IgD-negative memory B cell (primary cell): ENCODE data around the gene GJA4. TPM values are rescaled to one million over a fixed set of nuclear protein-coding genes. Genes with fewer than 3 reads are reported as not detected.
"Not testable (repeated sequence)": the region's sequence is repeated elsewhere in the genome, so short reads cannot be mapped to it uniquely, and the experiment has no call there.

Source experiments
- H3K27ac Mint-ChIP-seq, 3 donors: one replicate each; pipeline ENCODE4 v1.8.0; 2020 to 2022; ENCODE audit warnings: mild to moderate bottlenecking in 3 of 3, mixed read lengths in 3 of 3, moderate library complexity in 1 of 3
- H3K27me3 Mint-ChIP-seq: one replicate; pipeline ENCODE4 v1.8.0; 2021; ENCODE audit warnings: mixed read lengths
- H3K36me3 Mint-ChIP-seq: one replicate; pipeline ENCODE4 v1.8.0; 2020; ENCODE audit warnings: mild to moderate bottlenecking, mixed read lengths
- H3K4me1 Mint-ChIP-seq, 3 donors: one replicate each; pipeline ENCODE4 v1.8.0; 2020 to 2022; ENCODE audit warnings: mixed read lengths in 3 of 3, mild to moderate bottlenecking in 1 of 3
- H3K4me3 Mint-ChIP-seq, 4 donors: one replicate each; pipeline ENCODE4 v1.8.0; 2020 to 2022; ENCODE audit warnings: mild to moderate bottlenecking in 4 of 4, mixed read lengths in 4 of 4, moderate library complexity in 3 of 4
- H3K9me3 Mint-ChIP-seq, 3 donors: one replicate each; pipeline ENCODE4 v1.8.0; 2020 to 2021; ENCODE audit warnings: mixed read lengths in 3 of 3, mild to moderate bottlenecking in 1 of 3
- polyA plus RNA-seq: library from polyadenylated mRNA; unstranded; fragments of 300-500 nt; fragmentation: Illumina TruSeq; gene quantifications from one replicate; pipeline ENCODE4 v1.2.3, GENCODE V29; 2021

GJA4 gene
- polyA plus RNA-seq, 1 donor from 2014 or later, result not detected

DNA sequence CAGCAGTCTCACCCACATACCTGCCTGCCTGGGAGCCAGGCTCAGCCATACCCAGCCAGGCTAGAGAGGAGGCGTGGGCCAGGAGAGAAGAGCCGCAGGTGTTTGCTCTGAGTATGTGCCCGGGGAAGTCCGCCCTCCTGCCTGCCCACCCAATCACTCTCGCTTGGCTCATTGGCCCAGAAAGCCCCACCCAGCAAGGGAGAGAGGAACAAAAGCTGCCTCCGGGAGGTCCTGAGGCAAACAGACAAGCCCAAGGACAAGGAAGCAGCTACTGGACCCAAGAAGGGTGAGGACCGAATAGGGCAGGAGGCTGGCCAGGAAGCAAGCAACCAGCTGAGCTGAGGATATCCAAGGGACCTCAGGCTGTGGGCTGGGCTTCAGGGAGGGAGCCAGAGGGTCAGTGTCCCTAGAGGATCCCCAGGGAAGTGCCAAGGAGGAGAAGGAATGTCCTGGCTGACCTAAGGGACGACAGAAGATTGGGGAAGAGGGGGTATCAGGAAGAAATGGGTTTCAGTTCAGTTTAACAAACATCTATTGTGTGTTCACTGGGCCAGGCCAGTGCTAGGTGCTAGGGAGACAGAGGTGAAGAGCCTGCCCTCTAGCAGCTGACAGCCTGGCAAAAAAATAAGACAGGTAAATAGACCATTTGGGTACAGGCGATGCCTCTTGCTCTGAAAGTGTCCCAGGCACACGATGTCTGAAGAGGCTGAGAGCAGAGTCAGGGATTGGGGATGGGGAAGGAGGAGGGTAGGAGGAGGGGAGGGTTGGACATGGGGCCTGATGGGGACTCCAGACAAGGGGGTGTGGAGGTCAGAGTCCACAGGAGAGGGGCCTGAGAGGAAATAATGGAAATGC is 33.1 kb upstream of the GJA4 start, which contains the start of gene GJB4:
Gene GJB4 (plus strand): TSS at position 238 of the 855 bp plus-strand sequence. CDS start 1,515 bp downstream, outside the sequence.
- H3K27me3 Mint-ChIP-seq, result peaks cover 2% of the 10 kb centered on the region
- H3K36me3 Mint-ChIP-seq, result no peaks in the 10 kb centered on the region
- no peaks in the 10 kb centered on the region for H3K9me3 Mint-ChIP-seq
- peaks cover 0 to 1% (median 0%) of the 10 kb centered on the region in 3 donors for H3K4me1 Mint-ChIP-seq
- no peak within 1 kb of the TSS for H3K4me3 Mint-ChIP-seq
- H3K27ac Mint-ChIP-seq, result no peak within 1 kb of the TSS

DNA sequence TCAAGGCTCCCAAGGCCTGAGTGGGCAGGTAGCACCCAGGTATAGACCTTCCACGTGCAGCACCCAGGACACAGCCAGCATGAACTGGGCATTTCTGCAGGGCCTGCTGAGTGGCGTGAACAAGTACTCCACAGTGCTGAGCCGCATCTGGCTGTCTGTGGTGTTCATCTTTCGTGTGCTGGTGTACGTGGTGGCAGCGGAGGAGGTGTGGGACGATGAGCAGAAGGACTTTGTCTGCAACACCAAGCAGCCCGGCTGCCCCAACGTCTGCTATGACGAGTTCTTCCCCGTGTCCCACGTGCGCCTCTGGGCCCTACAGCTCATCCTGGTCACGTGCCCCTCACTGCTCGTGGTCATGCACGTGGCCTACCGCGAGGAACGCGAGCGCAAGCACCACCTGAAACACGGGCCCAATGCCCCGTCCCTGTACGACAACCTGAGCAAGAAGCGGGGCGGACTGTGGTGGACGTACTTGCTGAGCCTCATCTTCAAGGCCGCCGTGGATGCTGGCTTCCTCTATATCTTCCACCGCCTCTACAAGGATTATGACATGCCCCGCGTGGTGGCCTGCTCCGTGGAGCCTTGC is 31.5 kb upstream of the GJA4 start:
- Mint-ChIP-seq H3K4me1 (peaks cover 0 to 1% (median 0%) of the 10 kb centered on the region in 3 donors), H3K9me3 (no peaks in the 10 kb centered on the region), H3K4me3 (no peak overlapping the region), H3K36me3 (no peaks in the 10 kb centered on the region), H3K27me3 (peaks cover 2% of the 10 kb centered on the region), H3K27ac (no peak overlapping the region)

DNA sequence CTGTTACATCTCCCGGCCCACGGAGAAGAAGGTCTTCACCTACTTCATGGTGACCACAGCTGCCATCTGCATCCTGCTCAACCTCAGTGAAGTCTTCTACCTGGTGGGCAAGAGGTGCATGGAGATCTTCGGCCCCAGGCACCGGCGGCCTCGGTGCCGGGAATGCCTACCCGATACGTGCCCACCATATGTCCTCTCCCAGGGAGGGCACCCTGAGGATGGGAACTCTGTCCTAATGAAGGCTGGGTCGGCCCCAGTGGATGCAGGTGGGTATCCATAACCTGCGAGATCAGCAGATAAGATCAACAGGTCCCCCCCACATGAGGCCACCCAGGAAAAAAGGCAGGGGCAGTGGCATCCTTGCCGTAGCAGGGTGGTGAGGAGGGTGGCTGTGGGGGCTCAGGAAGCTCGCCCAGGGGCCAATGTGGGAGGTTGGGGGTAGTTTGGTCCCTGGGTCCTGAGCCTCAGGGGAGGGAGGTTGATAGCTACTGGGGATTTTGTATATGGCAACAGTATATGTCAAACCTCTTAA is 31.0 kb upstream of the GJA4 start:
- Mint-ChIP-seq H3K27ac (no peak overlapping the region), H3K27me3 (peaks cover 2% of the 10 kb centered on the region), H3K36me3 (no peaks in the 10 kb centered on the region), H3K4me3 (no peak overlapping the region), H3K4me1 (peaks cover 0 to 1% (median 0%) of the 10 kb centered on the region in 3 donors), H3K9me3 (no peaks in the 10 kb centered on the region)

DNA sequence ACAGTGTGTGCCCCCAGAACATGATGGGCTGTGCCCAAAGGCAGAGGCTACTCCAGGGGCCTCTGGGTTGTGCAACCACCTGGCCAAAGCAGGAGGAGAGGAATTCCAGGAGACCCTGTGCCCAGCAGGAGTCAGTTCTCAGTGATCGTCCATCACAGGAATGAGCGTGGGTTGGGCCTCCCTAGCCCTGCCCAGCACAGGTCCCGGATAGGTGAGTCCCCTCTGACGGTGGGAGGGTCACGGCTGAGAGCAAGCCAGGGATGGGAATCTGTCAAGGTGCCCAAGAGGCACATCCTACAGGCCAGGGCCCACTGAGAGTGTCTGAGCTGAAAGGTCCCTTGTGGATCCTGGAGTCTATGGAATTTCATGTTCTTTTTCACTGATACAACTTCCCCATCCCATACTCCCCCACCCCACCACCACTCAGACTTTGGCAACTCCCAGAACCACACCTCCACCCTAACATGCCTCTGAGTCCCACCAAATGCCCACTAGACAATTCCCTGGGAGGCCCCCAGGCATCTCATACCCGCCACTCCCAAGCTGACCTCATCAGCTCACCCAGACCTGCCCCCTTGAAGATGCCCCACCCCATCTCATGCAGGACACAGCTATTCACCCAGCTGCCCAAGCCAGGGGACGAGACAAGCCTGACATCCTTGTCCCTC is 30.2 kb upstream of the GJA4 start:
- Mint-ChIP-seq H3K36me3 (no peaks in the 10 kb centered on the region), H3K4me1 (peaks cover 0 to 1% (median 0%) of the 10 kb centered on the region in 3 donors), H3K27ac (no peak overlapping the region), H3K27me3 (peaks cover 2% of the 10 kb centered on the region), H3K4me3 (no peak overlapping the region), H3K9me3 (no peaks in the 10 kb centered on the region)

DNA sequence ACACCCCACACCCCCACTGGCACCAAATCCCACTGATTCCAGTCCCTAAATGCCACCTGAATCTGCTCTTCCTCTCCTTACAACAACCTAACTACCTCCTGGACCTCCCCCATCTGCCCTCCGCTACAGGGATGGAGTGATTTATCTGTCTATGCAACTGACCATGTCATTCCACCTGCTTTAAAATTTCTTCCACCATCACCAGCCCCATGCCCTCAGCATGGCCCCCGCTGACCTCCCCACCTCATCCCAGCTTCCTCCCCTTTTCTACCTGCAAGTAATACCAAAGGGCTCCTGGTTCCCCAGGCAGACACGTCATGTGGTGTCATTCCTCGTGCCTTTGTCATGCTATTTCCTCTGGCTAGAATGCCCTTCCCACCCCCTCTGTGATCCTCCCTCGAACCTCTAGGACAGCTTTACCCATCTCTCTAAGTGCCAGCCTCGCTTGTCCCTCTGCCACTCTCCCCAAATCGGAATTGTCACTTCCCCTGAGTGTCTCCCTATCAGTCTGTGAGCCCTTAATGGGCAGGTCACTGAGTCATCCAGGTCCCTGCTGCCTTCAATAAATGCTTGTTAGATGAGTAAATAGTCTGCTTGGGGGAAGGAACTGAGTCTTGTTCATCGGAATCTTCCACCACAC is 29.5 kb upstream of the GJA4 start:
- H3K36me3 Mint-ChIP-seq, result no peaks in the 10 kb centered on the region
- H3K27me3 Mint-ChIP-seq, result peaks cover 2% of the 10 kb centered on the region
- no peaks in the 10 kb centered on the region for H3K4me1 Mint-ChIP-seq
- no peak overlapping the region for H3K4me3 Mint-ChIP-seq
- no peak overlapping the region for H3K27ac Mint-ChIP-seq
- no peaks in the 10 kb centered on the region for H3K9me3 Mint-ChIP-seq

DNA sequence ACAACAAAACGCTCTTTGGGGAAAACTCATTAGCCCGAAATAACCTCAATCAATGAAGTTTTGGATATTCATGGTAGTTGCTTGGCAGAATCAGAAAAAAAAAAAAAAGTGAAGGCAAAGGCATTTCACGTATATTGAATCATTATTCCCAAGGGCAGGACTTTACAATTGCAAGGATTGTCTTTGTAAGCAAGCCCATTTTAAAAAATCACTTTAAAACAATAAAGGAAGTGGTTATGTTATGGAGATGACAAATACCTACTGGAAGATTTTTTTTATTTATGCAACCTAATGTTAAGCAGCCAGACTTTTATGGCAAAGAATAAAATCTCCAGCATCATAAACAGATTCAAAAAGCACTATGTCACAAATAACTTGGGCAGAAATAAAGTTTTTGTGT is 23.9 kb upstream of the GJA4 start:
- Mint-ChIP-seq H3K36me3 (no peaks in the 10 kb centered on the region), H3K27ac (no peak overlapping the region), H3K4me3 (no peak overlapping the region), H3K4me1 (no peaks in the 10 kb centered on the region), H3K27me3 (no peaks in the 10 kb centered on the region), H3K9me3 (no peaks in the 10 kb centered on the region)

DNA sequence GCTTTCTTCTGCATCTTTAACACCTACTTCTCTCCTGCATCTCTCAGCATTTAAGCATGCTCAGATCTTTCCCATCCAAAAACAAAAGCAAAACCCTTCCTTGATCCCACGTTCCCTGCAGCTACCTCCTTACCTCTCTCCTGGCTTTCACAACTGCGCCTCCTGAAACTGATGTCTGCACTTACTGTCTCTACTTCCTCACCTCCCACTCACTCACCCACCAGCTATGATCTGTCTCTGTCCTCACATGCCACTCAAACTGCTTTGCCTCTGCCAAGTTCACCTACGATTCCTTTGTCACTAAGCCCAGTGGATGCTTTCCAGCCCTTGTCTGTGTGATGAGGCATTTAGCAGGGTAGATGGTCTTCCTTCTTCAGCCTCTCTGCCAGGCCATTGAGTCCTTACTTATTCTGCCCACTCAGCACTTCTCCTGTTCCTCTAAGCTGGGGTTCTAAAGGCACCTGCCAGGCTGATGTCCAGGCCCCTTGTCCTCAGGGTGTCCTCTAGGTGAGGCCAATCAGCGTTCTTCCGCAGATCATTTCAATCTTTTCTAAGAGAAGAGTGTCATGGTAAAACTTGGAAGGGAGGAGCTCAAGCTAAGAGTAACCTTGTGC is 21.8 kb upstream of the GJA4 start:
- Mint-ChIP-seq H3K4me3 (no peak overlapping the region), H3K27ac (no peak overlapping the region), H3K9me3 (no peaks in the 10 kb centered on the region), H3K27me3 (no peaks in the 10 kb centered on the region), H3K4me1 (no peaks in the 10 kb centered on the region), H3K36me3 (no peaks in the 10 kb centered on the region)

DNA sequence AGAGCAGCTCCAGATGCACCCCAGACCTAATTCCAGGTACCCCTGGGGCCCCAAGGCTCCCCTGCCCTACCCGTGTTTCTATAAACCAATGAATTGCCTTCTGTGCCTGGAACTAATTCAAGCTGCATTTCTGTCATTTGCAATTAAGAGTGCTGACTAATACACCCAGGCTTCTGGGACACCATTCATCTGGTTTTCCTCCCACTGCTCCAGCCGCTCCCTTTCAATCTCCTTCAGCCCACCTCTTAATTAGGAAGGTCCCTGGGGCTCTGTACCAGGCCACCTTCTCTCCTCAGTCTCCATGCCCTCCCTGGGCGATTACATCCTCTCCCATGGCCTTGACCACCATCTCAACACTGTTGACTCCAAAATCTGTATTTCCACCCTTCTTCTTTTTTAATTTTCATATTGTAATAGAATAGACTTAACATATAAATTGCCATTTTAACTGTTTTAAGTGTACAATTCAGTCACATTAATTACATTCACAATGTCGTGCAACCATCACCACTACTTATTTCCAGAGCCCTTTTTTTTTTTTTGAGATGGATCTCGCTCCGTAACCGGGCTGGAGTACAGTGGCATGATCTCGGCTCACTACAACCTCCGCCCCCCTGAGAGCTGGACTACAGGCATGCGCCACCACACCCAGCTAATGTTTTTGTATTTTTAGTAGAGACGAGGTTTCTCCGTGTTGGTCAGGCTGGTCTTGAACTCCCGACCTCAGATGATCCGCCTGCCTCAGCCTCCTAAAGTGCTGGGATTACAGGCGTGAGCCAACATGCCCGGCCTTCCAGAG is 21.0 kb upstream of the GJA4 start:
- Mint-ChIP-seq H3K36me3 (no peaks in the 10 kb centered on the region), H3K27ac (no peak overlapping the region), H3K9me3 (no peaks in the 10 kb centered on the region), H3K27me3 (no peaks in the 10 kb centered on the region), H3K4me1 (no peaks in the 10 kb centered on the region), H3K4me3 (no peak overlapping the region)

DNA sequence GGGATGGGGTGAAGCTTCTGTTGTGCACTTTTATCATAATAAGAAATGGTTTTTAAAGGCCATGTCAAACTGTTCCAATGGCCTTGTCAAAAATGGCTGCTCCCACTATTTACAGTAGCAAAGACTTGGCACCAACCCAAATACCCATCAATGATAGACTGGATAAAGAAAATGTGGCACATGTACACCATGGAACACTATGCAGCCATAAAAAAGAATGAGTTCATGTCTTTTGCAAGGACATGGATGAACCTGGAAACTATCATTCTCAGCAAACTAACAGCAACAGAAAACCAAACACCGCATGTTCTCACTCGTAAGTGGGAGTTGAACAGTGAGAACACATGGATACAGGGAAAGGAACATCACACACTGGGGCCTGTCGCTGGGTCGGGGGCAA is 19.7 kb upstream of the GJA4 start:
- not testable (repeated sequence) for H3K36me3 Mint-ChIP-seq, H3K27ac Mint-ChIP-seq, H3K9me3 Mint-ChIP-seq, H3K4me3 Mint-ChIP-seq, H3K27me3 Mint-ChIP-seq, H3K4me1 Mint-ChIP-seq

DNA sequence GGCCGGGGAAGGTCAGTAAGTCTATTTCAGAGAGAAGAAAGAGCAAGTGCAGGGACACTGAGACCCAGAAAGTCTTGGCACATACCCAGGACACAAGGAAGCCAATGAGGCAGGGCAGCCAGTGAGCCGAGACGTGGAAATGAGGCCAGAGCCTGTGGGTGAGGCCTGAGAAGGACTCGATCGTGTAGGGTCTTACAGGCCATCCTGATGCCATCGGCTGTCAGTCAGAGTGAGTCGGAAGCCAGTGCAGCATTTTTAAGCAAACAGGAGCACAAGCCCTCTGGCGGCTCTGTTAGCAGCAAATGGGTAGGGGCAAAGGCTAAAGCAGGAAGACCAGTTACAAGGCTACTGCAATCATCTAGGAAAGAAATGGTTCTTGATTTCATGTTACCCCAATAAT is 17.8 kb upstream of the GJA4 start:
- H3K36me3 Mint-ChIP-seq, result no peaks in the 10 kb centered on the region
- H3K4me1 Mint-ChIP-seq, result peaks cover 0 to 2% (median 0%) of the 10 kb centered on the region in 3 donors
- peaks cover 14% of the 10 kb centered on the region for H3K27me3 Mint-ChIP-seq
- H3K4me3 Mint-ChIP-seq, result no peak overlapping the region
- H3K9me3 Mint-ChIP-seq, result no peaks in the 10 kb centered on the region
- H3K27ac Mint-ChIP-seq, result no peak overlapping the region

DNA sequence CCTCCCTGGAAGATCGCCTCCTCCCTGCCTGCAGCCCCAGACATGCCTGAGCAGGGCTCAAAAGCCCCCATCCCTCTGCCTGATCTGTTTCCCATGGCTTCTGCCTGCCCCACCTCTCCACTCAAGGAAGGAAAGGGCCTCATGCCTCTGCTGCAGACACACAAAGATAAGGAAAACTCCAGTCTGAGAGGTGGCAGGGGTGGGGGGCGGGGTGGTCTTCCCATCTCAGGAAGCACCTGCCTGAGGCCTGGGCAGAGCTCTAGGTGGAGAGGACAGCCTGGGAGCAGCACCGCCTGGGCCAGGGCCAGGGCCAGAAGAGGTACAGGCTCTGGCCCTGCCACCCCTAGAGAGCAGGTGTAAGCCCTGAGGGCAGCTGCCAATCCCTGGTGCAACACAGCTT is 15.9 kb upstream of the GJA4 start:
- H3K4me3 Mint-ChIP-seq, result no peak overlapping the region
- H3K27ac Mint-ChIP-seq, result no peak overlapping the region
- H3K9me3 Mint-ChIP-seq, result no peaks in the 10 kb centered on the region
- no peaks in the 10 kb centered on the region for H3K36me3 Mint-ChIP-seq
- peaks cover 0 to 2% (median 1%) of the 10 kb centered on the region in 3 donors for H3K4me1 Mint-ChIP-seq
- peaks cover 25% of the 10 kb centered on the region for H3K27me3 Mint-ChIP-seq

DNA sequence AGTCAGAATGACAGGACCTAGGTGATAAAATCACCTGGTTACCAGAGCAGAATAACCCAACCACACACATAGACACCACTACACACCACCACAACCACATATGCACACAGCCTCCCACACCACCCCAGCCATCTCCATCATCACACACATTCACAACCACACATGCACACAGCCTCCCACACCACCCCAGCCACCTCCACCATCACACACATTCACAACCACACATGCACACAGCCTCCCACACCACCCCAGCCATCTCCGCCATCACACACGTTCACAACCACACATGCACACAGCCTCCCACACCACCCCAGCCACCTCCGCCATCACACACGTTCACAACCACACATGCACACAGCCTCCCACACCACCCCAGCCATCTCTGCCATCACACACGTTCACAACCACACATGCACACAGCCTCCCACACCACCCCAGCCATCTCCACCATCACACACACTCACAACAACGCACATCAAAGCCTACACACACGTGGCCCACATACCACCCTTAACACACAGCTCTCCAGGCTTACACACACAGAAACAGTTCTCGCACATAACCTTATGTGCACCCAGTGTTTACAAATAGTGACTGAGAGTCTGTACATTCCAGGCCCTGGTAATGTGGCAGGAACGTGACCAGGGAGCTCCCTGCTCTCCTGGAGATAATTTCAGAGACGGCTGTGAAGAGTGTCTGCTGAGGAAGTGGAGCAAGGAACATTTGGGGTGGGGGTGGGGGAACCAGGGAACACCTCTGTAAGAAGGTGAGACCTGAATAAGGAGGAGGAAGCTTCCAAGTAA is 15.1 kb upstream of the GJA4 start:
- H3K36me3 Mint-ChIP-seq, result no peaks in the 10 kb centered on the region
- H3K27me3 Mint-ChIP-seq, result peaks cover 31% of the 10 kb centered on the region
- no peak overlapping the region for H3K4me3 Mint-ChIP-seq
- H3K9me3 Mint-ChIP-seq, result no peaks in the 10 kb centered on the region
- H3K4me1 Mint-ChIP-seq, result peaks cover 0 to 2% (median 1%) of the 10 kb centered on the region in 3 donors
- H3K27ac Mint-ChIP-seq, result no peak overlapping the region

DNA sequence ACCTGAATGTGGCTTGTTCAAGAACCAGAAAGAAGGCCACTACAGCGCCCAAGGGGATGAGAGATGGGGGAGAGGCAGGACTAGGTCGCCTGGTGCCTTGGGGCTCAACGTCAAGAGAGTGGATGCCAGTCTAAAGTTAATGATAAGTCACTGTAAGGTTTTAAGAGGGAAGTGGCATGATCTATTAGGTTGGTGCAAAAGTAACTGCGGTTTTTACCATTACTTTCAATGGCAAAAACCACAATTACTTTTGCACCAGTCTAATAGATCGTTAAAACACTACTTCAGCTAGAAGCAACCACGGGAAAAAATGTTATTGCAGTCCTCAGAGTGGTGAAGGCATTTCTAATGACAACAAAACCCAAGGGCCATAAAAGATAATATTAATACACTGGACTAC is 14.4 kb upstream of the GJA4 start:
- Mint-ChIP-seq H3K4me1 (peaks cover 0 to 2% (median 1%) of the 10 kb centered on the region in 3 donors), H3K27me3 (peaks cover 36% of the 10 kb centered on the region), H3K9me3 (no peaks in the 10 kb centered on the region), H3K36me3 (no peaks in the 10 kb centered on the region), H3K27ac (no peak overlapping the region), H3K4me3 (no peak overlapping the region)
